ENCODE results near the gene PPL.

The PPL gene

DNA sequence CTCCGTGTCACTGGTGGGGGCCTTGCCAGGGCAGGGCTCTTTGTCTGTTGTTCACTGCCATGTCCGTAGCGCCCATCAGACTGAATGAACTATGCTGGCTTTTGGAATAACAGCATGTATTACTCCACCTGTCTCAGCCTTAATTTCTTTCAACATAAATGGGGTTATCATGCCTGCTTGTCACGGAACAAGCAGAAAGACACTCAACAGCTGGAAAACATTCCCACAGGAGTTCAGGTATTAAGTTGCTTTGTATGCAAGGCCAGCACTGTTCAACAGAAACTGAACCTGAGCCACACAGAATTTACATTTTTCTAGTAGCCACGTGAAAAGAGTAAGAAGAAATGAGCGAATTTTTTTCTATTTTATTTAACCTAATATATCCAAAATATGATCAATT lies 13.1 kb downstream of the PPL start:
- Histone ChIP-seq H4K20me1 (ENCODE audit: insufficient read depth) (no peaks in the 10 kb centered on the region), H2AFZ (ENCODE audit: low read depth) (no peak overlapping the region), H3K4me3 (IDR thresholded peaks at IDR 0.05; ENCODE audit: insufficient read depth, low read depth, low read length) (no peak overlapping the region), H3K9ac (no peak overlapping the region), H3K27me3 (ENCODE audit: insufficient read depth, low read depth) (no peaks in the 10 kb centered on the region), H3K27ac (no peak overlapping the region), H3K79me2 (ENCODE audit: insufficient read depth, low read depth) (no peaks in the 10 kb centered on the region), H3K4me2 (no peak overlapping the region), H3K36me3 (ENCODE audit: insufficient read depth) (no peaks in the 10 kb centered on the region), H3K4me1 (ENCODE audit: low read depth, poor library complexity, severe bottlenecking) (no peaks in the 10 kb centered on the region)
- TF ChIP-seq, protein P1, sequence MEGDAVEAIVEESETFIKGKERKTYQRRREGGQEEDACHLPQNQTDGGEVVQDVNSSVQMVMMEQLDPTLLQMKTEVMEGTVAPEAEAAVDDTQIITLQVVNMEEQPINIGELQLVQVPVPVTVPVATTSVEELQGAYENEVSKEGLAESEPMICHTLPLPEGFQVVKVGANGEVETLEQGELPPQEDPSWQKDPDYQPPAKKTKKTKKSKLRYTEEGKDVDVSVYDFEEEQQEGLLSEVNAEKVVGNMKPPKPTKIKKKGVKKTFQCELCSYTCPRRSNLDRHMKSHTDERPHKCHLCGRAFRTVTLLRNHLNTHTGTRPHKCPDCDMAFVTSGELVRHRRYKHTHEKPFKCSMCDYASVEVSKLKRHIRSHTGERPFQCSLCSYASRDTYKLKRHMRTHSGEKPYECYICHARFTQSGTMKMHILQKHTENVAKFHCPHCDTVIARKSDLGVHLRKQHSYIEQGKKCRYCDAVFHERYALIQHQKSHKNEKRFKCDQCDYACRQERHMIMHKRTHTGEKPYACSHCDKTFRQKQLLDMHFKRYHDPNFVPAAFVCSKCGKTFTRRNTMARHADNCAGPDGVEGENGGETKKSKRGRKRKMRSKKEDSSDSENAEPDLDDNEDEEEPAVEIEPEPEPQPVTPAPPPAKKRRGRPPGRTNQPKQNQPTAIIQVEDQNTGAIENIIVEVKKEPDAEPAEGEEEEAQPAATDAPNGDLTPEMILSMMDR (conservative IDR thresholded peaks at IDR 0.05; ENCODE audit: low read depth, low read length), result no peak

GRCh38 chr16:4922721-4923342 lies 14.1 kb downstream of the PPL start:
- Histone ChIP-seq H3K36me3 (ENCODE audit: insufficient read depth) (no peaks in the 10 kb centered on the region), H3K27me3 (ENCODE audit: insufficient read depth, low read depth) (no peaks in the 10 kb centered on the region), H3K4me1 (ENCODE audit: low read depth, poor library complexity, severe bottlenecking) (no peaks in the 10 kb centered on the region), H3K4me2 (no peak overlapping the region), H3K27ac (no peak overlapping the region), H2AFZ (ENCODE audit: low read depth) (no peak overlapping the region), H3K4me3 (IDR thresholded peaks at IDR 0.05; ENCODE audit: insufficient read depth, low read depth, low read length) (no peak overlapping the region), H3K79me2 (ENCODE audit: insufficient read depth, low read depth) (no peaks in the 10 kb centered on the region), H4K20me1 (ENCODE audit: insufficient read depth) (no peaks in the 10 kb centered on the region), H3K9ac (no peak overlapping the region)
- TF ChIP-seq, protein P1 (conservative IDR thresholded peaks at IDR 0.05; ENCODE audit: low read depth, low read length), result no peak

DNA sequence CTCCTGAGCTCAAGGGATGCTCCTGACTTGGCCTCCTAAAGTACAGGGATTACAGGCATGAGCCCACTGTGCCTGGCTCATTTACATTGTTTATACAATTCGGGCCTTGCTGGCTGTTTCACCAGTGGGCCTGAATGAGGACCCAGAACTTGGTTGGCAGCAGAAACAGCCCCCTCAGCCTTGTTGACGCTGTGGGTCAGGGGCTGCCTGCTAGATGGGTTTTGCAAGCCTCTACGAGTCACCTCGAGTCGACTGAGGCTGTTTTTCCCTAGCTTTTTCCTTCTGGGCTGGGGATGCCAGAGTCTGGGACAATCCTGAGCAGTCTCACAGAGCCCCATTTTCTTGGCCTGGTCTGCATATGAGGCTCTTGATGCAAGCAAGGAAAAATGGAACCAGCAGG lies 16.1 kb downstream of the PPL start:
- Histone ChIP-seq H3K4me3 (IDR thresholded peaks at IDR 0.05; ENCODE audit: insufficient read depth, low read depth, low read length) (no peak overlapping the region), H3K27me3 (ENCODE audit: insufficient read depth, low read depth) (no peaks in the 10 kb centered on the region), H3K36me3 (ENCODE audit: insufficient read depth) (no peaks in the 10 kb centered on the region), H3K4me1 (ENCODE audit: low read depth, poor library complexity, severe bottlenecking) (no peaks in the 10 kb centered on the region), H3K27ac (no peak overlapping the region), H2AFZ (ENCODE audit: low read depth) (no peak overlapping the region), H3K9ac (no peak overlapping the region), H3K79me2 (ENCODE audit: insufficient read depth, low read depth) (no peaks in the 10 kb centered on the region), H4K20me1 (ENCODE audit: insufficient read depth) (no peaks in the 10 kb centered on the region), H3K4me2 (no peak overlapping the region)
- TF ChIP-seq, protein P1 (conservative IDR thresholded peaks at IDR 0.05; ENCODE audit: low read depth, low read length), result no peak

DNA sequence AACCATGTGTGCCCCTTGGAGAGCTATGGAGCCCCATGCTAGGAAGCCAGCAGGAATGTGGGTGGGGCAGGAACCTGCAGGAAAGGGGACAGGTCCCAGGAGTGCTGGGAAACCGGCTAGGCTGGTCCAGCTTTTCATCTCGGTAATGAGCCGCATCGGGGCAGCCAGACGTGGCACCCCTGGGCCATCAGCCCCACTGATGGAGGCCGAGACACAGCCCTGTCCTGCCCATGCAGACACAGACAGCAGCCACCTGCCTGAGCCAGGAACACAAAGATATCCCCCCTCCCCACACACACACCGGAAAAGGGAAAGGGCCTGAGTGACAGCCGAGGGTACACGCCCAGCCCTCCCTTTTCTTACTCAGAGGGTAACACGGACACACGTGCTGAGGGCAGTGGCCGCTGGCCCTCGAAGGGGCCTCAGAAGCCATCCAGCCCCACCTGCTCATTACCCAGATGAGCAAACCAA lies 18.1 kb downstream of the PPL start:
- Histone ChIP-seq H3K4me2 (no peak overlapping the region), H3K27ac (no peak overlapping the region), H3K9ac (no peak overlapping the region), H3K79me2 (ENCODE audit: insufficient read depth, low read depth) (no peaks in the 10 kb centered on the region), H3K36me3 (ENCODE audit: insufficient read depth) (no peaks in the 10 kb centered on the region), H3K4me3 (IDR thresholded peaks at IDR 0.05; ENCODE audit: insufficient read depth, low read depth, low read length) (no peak overlapping the region), H4K20me1 (ENCODE audit: insufficient read depth) (no peaks in the 10 kb centered on the region), H2AFZ (ENCODE audit: low read depth) (no peak overlapping the region), H3K4me1 (ENCODE audit: low read depth, poor library complexity, severe bottlenecking) (peaks cover 8% of the 10 kb centered on the region), H3K27me3 (ENCODE audit: insufficient read depth, low read depth) (no peaks in the 10 kb centered on the region)
- TF ChIP-seq, protein P1 (conservative IDR thresholded peaks at IDR 0.05; ENCODE audit: low read depth, low read length), result no peak

Data from KMS-11 (cell line).